ENCODE results near the gene GCH1.

GCH1 gene

GRCh38 chr14:54829486-54830224, 73.0 kb downstream of the GCH1 start:
- DNase-seq (ENCODE audit: low read depth, low spot score), result no peak
- no peak overlapping the region for H3K4me3 ChIP-seq (ENCODE audit: low read depth, low read length)
- TF ChIP-seq CTCF (IDR thresholded peaks at IDR 0.05; ENCODE audit: low read depth, low read length), result no peak
- in situ Hi-C loops (cut with HindIII; ENCODE audit: low sequenced_read_pairs), result no loop called here

GRCh38 chr14:54828037-54828436, 74.6 kb downstream of the GCH1 start:
- in situ Hi-C loops (cut with HindIII; ENCODE audit: low sequenced_read_pairs), result no loop called here
- no peak overlapping the region for H3K4me3 ChIP-seq (ENCODE audit: low read depth, low read length)
- no peak for TF ChIP-seq CTCF (IDR thresholded peaks at IDR 0.05; ENCODE audit: low read depth, low read length)
- DNase-seq (ENCODE audit: low read depth, low spot score), result no peak

- no peak for TF ChIP-seq CTCF (IDR thresholded peaks at IDR 0.05; ENCODE audit: low read depth, low read length)
- in situ Hi-C loops (cut with HindIII; ENCODE audit: low sequenced_read_pairs), result no loop called here
- no peak for DNase-seq (ENCODE audit: low read depth, low spot score)
- no peak overlapping the region for H3K4me3 ChIP-seq (ENCODE audit: low read depth, low read length)
Measured at GRCh38 chr14:54823757-54824549, 78.7 kb downstream of the GCH1 start.

- no peak for DNase-seq (ENCODE audit: low read depth, low spot score)
- TF ChIP-seq CTCF (IDR thresholded peaks at IDR 0.05; ENCODE audit: low read depth, low read length), result no peak
- H3K4me3 ChIP-seq (ENCODE audit: low read depth, low read length), result no peak overlapping the region
- in situ Hi-C loops (cut with HindIII; ENCODE audit: low sequenced_read_pairs), result no loop called here
Measured at GRCh38 chr14:54822685-54823084, 79.9 kb downstream of the GCH1 start.

- in situ Hi-C loops (cut with HindIII; ENCODE audit: low sequenced_read_pairs), result no loop called here
- DNase-seq (ENCODE audit: low read depth, low spot score), result peak; percentile 91
- no peak for TF ChIP-seq CTCF (IDR thresholded peaks at IDR 0.05; ENCODE audit: low read depth, low read length)
- no peak overlapping the region for H3K4me3 ChIP-seq (ENCODE audit: low read depth, low read length)
Measured at GRCh38 chr14:54818201-54819133, 84.2 kb downstream of the GCH1 start.

- DNase-seq (ENCODE audit: low read depth, low spot score), result no peak
- TF ChIP-seq CTCF (IDR thresholded peaks at IDR 0.05; ENCODE audit: low read depth, low read length), result no peak
- no peak overlapping the region for H3K4me3 ChIP-seq (ENCODE audit: low read depth, low read length)
- in situ Hi-C loops (cut with HindIII; ENCODE audit: low sequenced_read_pairs), result no loop called here
Measured at GRCh38 chr14:54817506-54817905, 85.1 kb downstream of the GCH1 start.

All from astrocyte of the spinal cord (primary cell).